PC-9 (cell line): Measurements from ENCODE around the gene PTPRD.

Experiments
- CTCF ChIP-seq: fragments of 200-600 bp; sonication (generic); conservative IDR thresholded peaks from 2 replicates; pipeline ENCODE4 v1.6.1; 2017; ENCODE audit warnings: mixed run types, antibody characterized with exemption, mild to moderate bottlenecking, moderate library complexity
- EZH2 ChIP-seq: fragments of 200-600 bp; sonication (generic); IDR thresholded peaks from 2 replicates; pipeline ENCODE4 v1.8.0; 2017; ENCODE audit warnings: antibody characterized with exemption, low read depth

- TF ChIP-seq CTCF (no peak), EZH2 (no peak)
These were observed 2183.6 kb downstream of the PTPRD start for GRCh38 chr9:8429157-8429556.
